Mesothelial cell of epicardium (in vitro differentiated cells): ENCODE results near the gene BDH1. TPM values are rescaled to one million over a fixed set of nuclear protein-coding genes. Genes with fewer than 3 reads are reported as not detected.

Experiments used
- DNase-seq, 2 experiments: peaks; one replicate each; pipeline ENCODE4 v3.0.0; 2021; ENCODE audit warnings: low spot score in 2 of 2; ENCODE audit not compliant: unreplicated experiment in 2 of 2
- H3K27ac Mint-ChIP-seq: 2 replicates; pipeline ENCODE4 v1.8.0; 2021; ENCODE audit warnings: mixed read lengths
- H3K27me3 Mint-ChIP-seq: 2 replicates; pipeline ENCODE4 v1.8.0; 2021; ENCODE audit warnings: low read depth, mixed read lengths
- H3K36me3 Mint-ChIP-seq: 2 replicates; pipeline ENCODE4 v1.8.0; 2021; ENCODE audit warnings: mixed read lengths
- H3K4me1 Mint-ChIP-seq: 2 replicates; pipeline ENCODE4 v1.8.0; 2021; ENCODE audit warnings: mixed read lengths
- H3K4me3 Mint-ChIP-seq: 2 replicates; pipeline ENCODE4 v1.8.0; 2021; ENCODE audit warnings: mild to moderate bottlenecking, moderate library complexity, mixed read lengths
- H3K9me3 Mint-ChIP-seq: 2 replicates; pipeline ENCODE4 v1.8.0; 2021; ENCODE audit warnings: mixed read lengths
- total RNA-seq: library from RNA; stranded (reverse); gene quantifications from 3 replicates; pipeline ENCODE4 v1.2.1, GENCODE V29; 2021
- TF ChIP-seq, protein P1 (sequence below): fragments of 200-600 bp; sonication (generic); IDR thresholded peaks from one replicate; pipeline ENCODE4 v1.5.0; 2021; ENCODE audit warnings: antibody characterized with exemption; ENCODE audit not compliant: unreplicated experiment

Gene BDH1
- total RNA-seq, 1 donor from 2014 or later: 14.0 TPM

DNA sequence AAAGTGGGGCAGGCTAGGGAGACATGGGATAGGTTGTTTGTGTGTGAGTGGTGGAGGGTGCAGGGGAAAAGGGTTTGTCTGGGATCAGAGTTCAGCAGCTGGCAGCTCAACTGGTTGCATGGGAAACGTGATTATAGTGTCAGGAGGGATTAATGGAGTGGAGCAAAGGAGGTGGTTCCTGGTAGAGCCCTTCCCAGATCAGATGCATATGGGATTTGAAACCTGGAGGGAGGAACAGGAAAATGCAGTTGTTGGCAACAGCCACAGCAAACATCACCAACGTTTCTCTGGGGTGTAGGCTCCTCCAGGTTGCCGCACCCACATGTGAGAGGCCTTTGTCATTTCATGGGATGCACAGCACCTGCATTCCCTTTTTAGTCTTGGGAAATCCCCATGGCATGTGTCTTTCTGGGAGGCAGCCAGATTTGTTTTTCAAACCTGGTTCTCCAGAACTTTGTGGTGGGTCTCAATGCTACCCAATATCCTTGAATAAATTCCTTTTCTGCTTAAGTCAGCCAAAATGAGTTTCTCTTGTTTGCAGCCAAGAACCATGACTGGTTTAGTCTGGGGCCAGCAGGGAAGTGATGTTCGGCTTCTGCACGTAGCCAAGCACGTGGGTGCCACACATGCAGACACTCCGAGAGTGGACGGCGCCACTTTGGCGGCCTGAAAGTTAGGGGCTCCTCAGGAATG, 61.3 kb downstream of the BDH1 start:
- peaks cover 1% of the 10 kb centered on the region for H3K36me3 Mint-ChIP-seq
- H3K9me3 Mint-ChIP-seq: peaks cover 8% of the 10 kb centered on the region
- DNase-seq: no peak
- H3K4me1 Mint-ChIP-seq: peaks cover 20% of the 10 kb centered on the region
- H3K27ac Mint-ChIP-seq: no peak overlapping the region
- H3K4me3 Mint-ChIP-seq: no peak overlapping the region
- TF ChIP-seq, protein P1, sequence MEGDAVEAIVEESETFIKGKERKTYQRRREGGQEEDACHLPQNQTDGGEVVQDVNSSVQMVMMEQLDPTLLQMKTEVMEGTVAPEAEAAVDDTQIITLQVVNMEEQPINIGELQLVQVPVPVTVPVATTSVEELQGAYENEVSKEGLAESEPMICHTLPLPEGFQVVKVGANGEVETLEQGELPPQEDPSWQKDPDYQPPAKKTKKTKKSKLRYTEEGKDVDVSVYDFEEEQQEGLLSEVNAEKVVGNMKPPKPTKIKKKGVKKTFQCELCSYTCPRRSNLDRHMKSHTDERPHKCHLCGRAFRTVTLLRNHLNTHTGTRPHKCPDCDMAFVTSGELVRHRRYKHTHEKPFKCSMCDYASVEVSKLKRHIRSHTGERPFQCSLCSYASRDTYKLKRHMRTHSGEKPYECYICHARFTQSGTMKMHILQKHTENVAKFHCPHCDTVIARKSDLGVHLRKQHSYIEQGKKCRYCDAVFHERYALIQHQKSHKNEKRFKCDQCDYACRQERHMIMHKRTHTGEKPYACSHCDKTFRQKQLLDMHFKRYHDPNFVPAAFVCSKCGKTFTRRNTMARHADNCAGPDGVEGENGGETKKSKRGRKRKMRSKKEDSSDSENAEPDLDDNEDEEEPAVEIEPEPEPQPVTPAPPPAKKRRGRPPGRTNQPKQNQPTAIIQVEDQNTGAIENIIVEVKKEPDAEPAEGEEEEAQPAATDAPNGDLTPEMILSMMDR: no peak
- no peaks in the 10 kb centered on the region for H3K27me3 Mint-ChIP-seq

DNA sequence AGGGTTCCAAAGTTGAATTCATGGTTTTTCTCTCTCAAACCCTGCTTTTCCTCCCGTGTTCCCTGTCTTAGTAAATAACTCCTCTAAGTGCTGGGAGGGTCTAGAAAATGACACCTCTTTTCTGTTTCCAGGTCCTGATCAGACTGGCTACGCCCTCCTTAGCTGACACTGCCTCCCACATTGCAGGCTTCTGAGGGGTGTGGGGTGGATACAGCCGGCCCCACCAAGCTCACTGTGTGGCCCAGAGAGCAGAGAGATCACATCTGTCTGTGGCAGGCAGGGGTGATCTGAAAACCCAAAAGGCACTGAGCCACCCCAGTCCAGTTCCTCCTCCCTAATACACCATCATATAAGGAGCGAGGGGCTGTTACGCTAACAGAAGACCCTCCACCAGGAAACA, 62.7 kb downstream of the BDH1 start:
- H3K4me1 Mint-ChIP-seq: peaks cover 34% of the 10 kb centered on the region
- no peak for DNase-seq
- H3K27me3 Mint-ChIP-seq: no peaks in the 10 kb centered on the region
- TF ChIP-seq, protein P1: no peak
- H3K9me3 Mint-ChIP-seq: peaks cover 2% of the 10 kb centered on the region
- no peak overlapping the region for H3K4me3 Mint-ChIP-seq
- H3K27ac Mint-ChIP-seq: no peak overlapping the region
- no peaks in the 10 kb centered on the region for H3K36me3 Mint-ChIP-seq

DNA sequence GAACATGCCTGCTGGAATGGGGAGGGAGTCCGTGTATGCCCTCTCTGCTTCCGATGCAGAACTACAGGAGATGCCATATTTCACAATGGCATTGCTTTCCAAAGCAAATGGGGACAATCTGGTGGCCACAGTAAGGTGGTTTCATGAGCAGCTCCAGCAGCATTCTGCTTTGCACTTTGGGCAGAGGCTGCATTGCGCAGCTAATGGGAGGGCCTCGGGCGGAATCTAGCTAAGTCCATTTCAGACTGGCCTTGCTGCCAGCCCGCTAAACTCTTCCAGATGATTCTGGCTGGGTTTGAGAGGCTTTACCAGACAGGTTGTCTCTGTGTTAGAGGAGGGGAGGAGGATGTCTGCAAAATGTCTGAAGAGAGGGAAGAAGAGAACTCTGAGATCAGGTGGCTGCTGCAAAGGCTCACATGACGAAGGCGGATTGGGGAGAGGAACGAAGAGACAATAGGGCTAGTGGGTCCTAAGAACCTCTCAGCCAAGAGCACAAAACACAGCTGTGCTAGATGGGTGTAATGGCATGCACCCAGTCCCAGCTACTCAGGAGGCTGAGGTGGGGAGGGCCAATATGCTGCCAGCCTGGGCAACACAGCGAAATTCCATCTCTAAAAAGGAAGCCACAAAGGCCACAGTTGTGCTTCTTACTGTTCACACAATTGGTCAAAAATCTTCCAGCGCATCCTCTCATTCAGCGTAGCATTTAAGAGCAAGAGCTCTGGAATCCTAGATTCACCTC, 63.7 kb downstream of the BDH1 start:
- H3K36me3 Mint-ChIP-seq: no peaks in the 10 kb centered on the region
- H3K9me3 Mint-ChIP-seq: no peaks in the 10 kb centered on the region
- H3K27ac Mint-ChIP-seq: no peak overlapping the region
- TF ChIP-seq, protein P1: no peak
- H3K4me3 Mint-ChIP-seq: no peak overlapping the region
- no peak for DNase-seq
- peaks cover 42% of the 10 kb centered on the region for H3K4me1 Mint-ChIP-seq
- no peaks in the 10 kb centered on the region for H3K27me3 Mint-ChIP-seq

DNA sequence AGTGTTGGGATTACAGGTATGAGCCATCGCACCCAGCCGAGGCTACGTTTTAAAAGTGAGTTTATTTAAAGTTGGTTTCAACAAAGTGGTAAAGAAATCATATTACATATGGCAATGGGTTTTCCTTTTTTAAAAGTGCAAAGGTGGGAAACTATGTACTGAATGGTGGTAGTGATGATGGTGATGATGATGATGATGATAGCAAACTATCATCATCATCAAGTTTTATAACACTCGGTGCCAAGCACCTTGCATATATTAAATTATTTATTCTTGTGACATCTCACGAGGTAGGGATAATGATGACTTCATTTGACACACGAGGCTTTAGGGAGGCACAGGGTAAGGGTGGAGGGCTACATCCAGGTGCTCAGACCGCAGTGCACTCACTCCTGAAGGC, 64.3 kb downstream of the BDH1 start:
- Mint-ChIP-seq H3K9me3 (no peaks in the 10 kb centered on the region), H3K36me3 (no peaks in the 10 kb centered on the region), H3K4me3 (no peak overlapping the region), H3K4me1 (peaks cover 46% of the 10 kb centered on the region), H3K27ac (no peak overlapping the region), H3K27me3 (no peaks in the 10 kb centered on the region)
- DNase-seq: no peak
- TF ChIP-seq, protein P1: no peak

DNA sequence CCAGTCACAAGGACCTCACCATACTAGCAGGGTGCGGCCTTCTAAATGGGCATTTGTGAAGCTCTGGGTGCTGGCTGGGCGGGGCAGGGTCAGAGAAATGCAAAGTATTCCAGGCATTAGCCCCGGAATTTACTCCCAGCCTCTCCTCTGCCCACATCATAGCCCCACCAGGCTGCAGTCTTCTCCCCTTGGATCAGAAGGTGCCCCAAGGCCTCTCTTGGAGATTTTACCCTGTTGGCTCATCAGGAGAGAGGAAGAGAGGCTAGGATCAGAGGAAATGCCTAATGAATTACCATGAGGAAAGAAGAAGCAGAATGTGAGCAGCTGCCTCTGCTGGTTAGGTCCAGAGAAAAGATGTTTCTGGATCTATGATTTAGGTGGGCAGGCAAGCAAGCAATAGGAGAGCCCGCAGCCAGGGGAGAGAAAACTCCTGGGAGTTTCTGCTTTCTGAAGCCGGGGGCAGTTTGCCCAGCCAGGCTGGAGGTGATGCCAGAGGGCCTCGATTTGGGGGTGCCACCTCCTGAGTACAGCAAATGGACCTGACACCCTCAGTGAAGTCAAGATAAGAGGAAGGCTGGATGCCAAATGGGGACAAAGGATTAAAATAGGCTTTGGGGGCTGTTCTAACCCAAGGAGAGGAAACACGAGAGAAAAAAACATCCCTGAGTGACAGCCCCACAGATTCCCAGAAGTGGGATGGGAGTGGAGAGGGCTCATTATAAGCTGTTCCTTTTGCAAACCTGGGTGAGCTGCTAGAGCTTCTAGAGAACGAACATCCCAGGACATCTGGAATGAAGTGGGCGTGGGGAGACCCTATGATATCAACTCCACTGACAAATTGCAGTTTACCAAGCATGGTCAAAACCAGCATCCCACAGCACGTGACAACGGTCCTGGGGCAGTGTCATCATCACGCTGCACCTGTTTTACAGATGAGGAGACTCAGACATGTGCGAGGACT, 65.4 kb downstream of the BDH1 start:
- Mint-ChIP-seq H3K4me3 (no peak overlapping the region), H3K36me3 (no peaks in the 10 kb centered on the region), H3K9me3 (no peaks in the 10 kb centered on the region), H3K4me1 (peaks cover 46% of the 10 kb centered on the region), H3K27ac (peak overlapping the region; percentile 95), H3K27me3 (no peaks in the 10 kb centered on the region)
- peak in 1 of 2 experiments; percentile 60 for DNase-seq
- TF ChIP-seq, protein P1: no peak
